ENCODE data around the gene CHD6.

DNA sequence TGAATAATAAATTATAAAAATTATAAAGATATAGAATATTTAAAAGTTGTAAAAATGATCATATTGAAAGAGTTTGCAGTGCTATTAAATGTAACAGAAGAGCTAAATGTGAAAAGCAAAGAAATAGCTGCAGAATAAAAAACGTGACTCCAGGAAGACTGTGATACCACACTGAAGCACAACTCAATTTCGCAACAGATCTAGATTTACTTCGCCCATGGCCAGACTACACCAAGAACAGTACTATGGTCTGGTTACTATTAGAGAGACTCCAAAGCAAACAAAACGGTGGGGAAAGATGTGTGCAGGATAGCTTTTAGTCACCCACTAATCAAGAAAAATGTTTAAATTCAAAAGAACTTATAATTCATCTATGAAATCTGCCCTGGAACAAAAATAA, 1.9 kb downstream of the CHD6 start:
- no peak for TF ChIP-seq EZH2phosphoT487 (IDR thresholded peaks at IDR 0.05; ENCODE audit: insufficient read depth, low read depth)
- no peak for TF ChIP-seq EZH2 (IDR thresholded peaks at IDR 0.05; ENCODE audit: insufficient read depth, poor library complexity, severe bottlenecking)
